ENCODE results near the gene MYOCD. TPM values are rescaled to one million over a fixed set of nuclear protein-coding genes. Genes with fewer than 3 reads are reported as not detected.

The MYOCD gene
- total and polyA plus RNA-seq, 2 of the 13 experiments (the other 11 are each of a cell fraction or from before 2014, with no cell fraction given), result not detected

DNA sequence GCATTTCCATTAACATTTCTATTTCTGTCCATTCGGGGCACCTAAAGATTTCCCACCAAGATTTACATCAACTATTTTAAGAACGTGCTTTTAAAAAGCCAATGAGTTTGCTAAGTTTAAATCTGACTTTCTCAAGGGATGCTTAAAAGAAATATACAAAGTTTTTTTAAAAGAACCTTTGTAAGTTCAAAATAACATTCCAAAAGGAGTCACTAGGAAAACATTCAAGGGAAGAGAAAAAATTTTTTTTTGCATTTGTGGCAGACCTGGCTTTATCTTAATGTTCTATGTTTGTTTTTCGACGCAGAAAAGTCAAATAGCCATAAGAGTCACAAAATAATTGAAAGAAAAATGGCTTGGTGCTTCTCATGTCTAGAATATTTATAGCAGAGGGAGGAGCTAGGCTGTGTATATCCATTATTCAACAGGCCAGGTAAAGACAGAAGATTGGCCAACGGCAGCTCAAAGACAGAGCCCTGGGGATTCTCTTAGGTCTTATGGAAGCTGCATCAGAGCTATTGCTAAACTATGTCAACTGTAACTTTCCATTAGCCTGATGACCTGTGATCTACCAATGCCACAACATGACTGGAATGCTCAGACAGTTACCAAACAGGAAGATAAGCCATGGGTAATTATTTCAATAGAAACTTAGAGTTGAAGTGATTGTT, 37.8 kb upstream of the MYOCD start (continued):
- TF ChIP-seq IKZF1 (IDR thresholded peaks at IDR 0.05), result no peak

GRCh38 chr17:12631076-12631475, 34.6 kb upstream of the MYOCD start:
- FAIRE-seq (no peak), ATAC-seq (no peak), DNase-seq (ENCODE audit: low spot score) (no peak)
- Histone ChIP-seq H3K79me2 (ENCODE audit: insufficient read depth, low read length) (no peaks in the 10 kb centered on the region), H4K20me1 (ENCODE audit: insufficient read depth, low read length) (no peaks in the 10 kb centered on the region), H3K36me3 (replicated peaks in 1 of 2; ENCODE audit: control insufficient read depth in 1 of 2, insufficient read depth in 2 of 2, low read length in 2 of 2) (no peaks in the 10 kb centered on the region), H2AFZ (ENCODE audit: low read length) (no peak overlapping the region), H3K9me3 (ENCODE audit: low read length) (no peaks in the 10 kb centered on the region), H3K27me3 (ENCODE audit: control insufficient read depth in 1 of 2, insufficient read depth in 2 of 2, low read length in 2 of 2) (no peaks in the 10 kb centered on the region; a peak in 2 of 5 replicates), H3K4me3 (replicated peaks in 1 of 3; ENCODE audit: insufficient read depth in 1 of 3, low read depth in 2 of 3, low read length in 3 of 3) (no peak overlapping the region), H3K4me2 (ENCODE audit: low read depth, low read length) (no peak overlapping the region), H3K27ac (ENCODE audit: extremely low read length, insufficient read depth, low read length) (no peak overlapping the region), H3K4me1 (ENCODE audit: insufficient read depth, low read length) (peaks cover 29% of the 10 kb centered on the region), H3K9ac (ENCODE audit: insufficient read depth, low read depth, low read length) (no peak overlapping the region)
- in situ Hi-C loops (cut with HindIII; ENCODE audit: extremely low pct_ligation_motif_present, low pct_unique_long_range_greater_than_20kb) (no loop called here), intact Hi-C loops (cut with micrococcal nuclease; ENCODE audit: unreplicated experiment) (no loop called here)
- TF ChIP-seq FOXO1 (CRISPR knock-in tag; IDR thresholded peaks at IDR 0.05), result no peak
- no peak for TF ChIP-seq ZSCAN20 (CRISPR knock-in tag; IDR thresholded peaks at IDR 0.05; ENCODE audit: borderline replicate concordance)
- no peak for TF ChIP-seq HOXA5 (CRISPR knock-in tag; IDR thresholded peaks at IDR 0.05)
- no peak for TF ChIP-seq ZNF790 (CRISPR knock-in tag; IDR thresholded peaks at IDR 0.05; ENCODE audit: borderline replicate concordance)
- TF ChIP-seq ZNF552 (CRISPR knock-in tag; IDR thresholded peaks at IDR 0.05; ENCODE audit: borderline replicate concordance), result no peak
- no peak for TF ChIP-seq CSRNP1 (CRISPR knock-in tag; IDR thresholded peaks at IDR 0.05)
- no peak for TF ChIP-seq ZNF264 (CRISPR knock-in tag; IDR thresholded peaks at IDR 0.05)
- TF ChIP-seq BCL3 (CRISPR knock-in tag; IDR thresholded peaks at IDR 0.05), result no peak
- TF ChIP-seq FOXA3 (CRISPR knock-in tag; IDR thresholded peaks at IDR 0.05), result no peak
- TF ChIP-seq IRF1 (CRISPR knock-in tag; IDR thresholded peaks at IDR 0.05; ENCODE audit: low read depth), result no peak
- no peak for TF ChIP-seq ZNF720 (CRISPR knock-in tag; IDR thresholded peaks at IDR 0.05)
- TF ChIP-seq ZNF235 (CRISPR knock-in tag; IDR thresholded peaks at IDR 0.05; ENCODE audit: borderline replicate concordance), result no peak
- no peak for TF ChIP-seq ZMYM4 (CRISPR knock-in tag; IDR thresholded peaks at IDR 0.05)
- TF ChIP-seq ZNF460 (CRISPR knock-in tag; IDR thresholded peaks at IDR 0.05; ENCODE audit: borderline replicate concordance), result no peak
- no peak for TF ChIP-seq EHMT2 (IDR thresholded peaks at IDR 0.05; ENCODE audit: borderline replicate concordance, low read depth, low read length)
- TF ChIP-seq DNMT3B (CRISPR knock-in tag; conservative IDR thresholded peaks at IDR 0.05), result no peak
- TF ChIP-seq ZNF234 (CRISPR knock-in tag; conservative IDR thresholded peaks at IDR 0.05), result no peak
- no peak for TF ChIP-seq RORA (CRISPR knock-in tag; IDR thresholded peaks at IDR 0.05)
- 80% methylated on average over 6 of the region's 6 CpGs for WGBS (ENCODE audit: low lambda C conversion rate)
- no TSS peak for BruUV-seq (replicated peaks)
- ChIA-PET POLR2A (no interaction called here), CTCF (ENCODE audit: low intra/inter-chr PET ratio, low total read pairs) (no interaction called here)

Measured in HepG2 (cell line).